Activated T-cell treated with anti-CD3 and anti-CD28 coated beads, Interleukin-2, amount 50 U/mL, for 24 hours (primary cell): ENCODE measurements around the gene GABRG3.

Experiments
- DNase-seq: peaks from one replicate; pipeline ENCODE4 v3.0.0-alpha.2; 2020
- H3K27ac Mint-ChIP-seq: 2 replicates; pipeline ENCODE4 v1.8.0; 2020; ENCODE audit warnings: mild to moderate bottlenecking, mixed read lengths
- H3K27me3 Mint-ChIP-seq: 2 replicates; pipeline ENCODE4 v1.8.0; 2020; ENCODE audit warnings: mixed read lengths
- H3K36me3 Mint-ChIP-seq: 2 replicates; pipeline ENCODE4 v1.8.0; 2020; ENCODE audit warnings: low read depth, mixed read lengths
- H3K4me1 Mint-ChIP-seq: 2 replicates; pipeline ENCODE4 v1.8.0; 2020; ENCODE audit warnings: low read depth, mixed read lengths
- H3K4me3 Mint-ChIP-seq: 2 replicates; pipeline ENCODE4 v1.8.0; 2020; ENCODE audit warnings: mild to moderate bottlenecking, moderate library complexity, mixed read lengths
- H3K9me3 Mint-ChIP-seq: 2 replicates; pipeline ENCODE4 v1.8.0; 2020; ENCODE audit warnings: mixed read lengths

GABRG3 gene

DNA sequence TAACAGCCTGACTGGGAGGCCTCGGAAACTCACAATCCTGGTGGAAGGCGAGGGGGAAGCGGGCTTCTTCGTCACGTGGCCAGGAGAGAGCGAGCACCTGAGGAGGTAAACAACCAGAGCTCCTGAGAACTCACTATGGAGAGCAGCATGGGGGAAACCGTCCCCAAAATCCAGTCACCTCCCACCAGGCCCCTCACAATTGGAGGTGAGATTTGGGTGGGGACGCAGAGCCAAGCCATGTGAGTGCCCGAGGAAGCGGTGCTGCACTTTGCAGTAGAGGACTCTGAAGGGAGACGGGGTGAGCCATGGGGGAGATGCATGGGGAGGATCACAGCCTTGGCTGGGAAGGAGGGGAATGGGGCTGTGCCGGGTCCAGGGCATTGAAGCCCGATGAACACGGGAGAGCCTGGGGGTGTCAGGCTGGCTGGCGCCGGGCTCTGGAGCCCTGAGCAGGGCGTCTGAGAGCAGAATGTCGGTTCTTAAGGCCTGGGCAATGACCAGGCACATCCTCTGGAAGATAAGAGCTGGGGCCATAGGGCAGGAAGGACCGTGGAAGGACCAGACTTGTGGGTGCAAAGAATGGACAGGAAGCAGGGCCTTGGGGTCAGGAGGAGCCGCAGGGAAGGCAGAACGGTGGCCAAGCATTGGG lies 117.7 kb downstream of the GABRG3 start:
- Mint-ChIP-seq H3K4me1 (no peaks in the 10 kb centered on the region), H3K36me3 (no peaks in the 10 kb centered on the region), H3K27ac (no peak overlapping the region), H3K27me3 (no peaks in the 10 kb centered on the region), H3K9me3 (peaks cover 24% of the 10 kb centered on the region), H3K4me3 (no peak overlapping the region)
- DNase-seq: no peak

DNA sequence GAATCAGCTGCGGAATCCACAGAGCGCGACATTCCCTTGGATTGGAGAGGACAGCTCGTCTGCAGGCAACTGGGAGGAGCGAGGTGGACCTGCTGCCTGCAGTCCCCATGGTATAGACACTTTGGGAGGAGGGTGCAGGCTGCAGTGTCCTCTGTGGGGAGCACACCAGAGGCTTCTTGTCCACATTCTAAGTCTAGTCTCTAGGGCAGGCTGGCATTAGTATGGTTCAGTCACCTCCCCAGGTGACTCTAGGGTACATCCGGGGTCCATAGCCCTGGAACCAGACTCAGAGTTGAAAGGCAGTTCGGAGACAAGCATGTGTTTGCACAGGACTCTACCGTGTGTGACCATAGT lies 118.2 kb downstream of the GABRG3 start:
- Mint-ChIP-seq H3K9me3 (peaks cover 24% of the 10 kb centered on the region), H3K4me1 (no peaks in the 10 kb centered on the region), H3K36me3 (no peaks in the 10 kb centered on the region), H3K27me3 (no peaks in the 10 kb centered on the region), H3K27ac (no peak overlapping the region), H3K4me3 (no peak overlapping the region)
- no peak for DNase-seq

DNA sequence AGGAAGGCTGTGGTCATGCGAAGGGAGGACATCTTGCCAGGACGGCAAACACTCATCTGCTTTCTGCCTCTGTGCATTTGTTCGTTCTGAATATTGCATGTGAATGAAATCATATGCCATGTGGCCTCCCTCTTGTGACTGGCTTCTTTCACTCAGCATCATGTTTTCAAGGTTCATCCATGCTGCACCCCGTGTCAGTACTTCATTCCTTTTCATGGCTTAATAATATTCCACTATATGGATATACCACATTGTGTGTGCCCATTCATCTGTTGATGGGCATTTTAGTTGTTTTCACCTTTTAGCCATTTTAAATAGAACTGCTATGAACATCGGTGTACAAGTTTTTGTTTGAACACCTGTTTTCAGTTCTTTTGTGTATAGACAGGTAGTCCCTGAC lies 118.7 kb downstream of the GABRG3 start:
- peaks cover 21% of the 10 kb centered on the region for H3K9me3 Mint-ChIP-seq
- no peaks in the 10 kb centered on the region for H3K36me3 Mint-ChIP-seq
- H3K4me3 Mint-ChIP-seq: no peak overlapping the region
- H3K27ac Mint-ChIP-seq: no peak overlapping the region
- H3K4me1 Mint-ChIP-seq: no peaks in the 10 kb centered on the region
- DNase-seq: no peak
- no peaks in the 10 kb centered on the region for H3K27me3 Mint-ChIP-seq

DNA sequence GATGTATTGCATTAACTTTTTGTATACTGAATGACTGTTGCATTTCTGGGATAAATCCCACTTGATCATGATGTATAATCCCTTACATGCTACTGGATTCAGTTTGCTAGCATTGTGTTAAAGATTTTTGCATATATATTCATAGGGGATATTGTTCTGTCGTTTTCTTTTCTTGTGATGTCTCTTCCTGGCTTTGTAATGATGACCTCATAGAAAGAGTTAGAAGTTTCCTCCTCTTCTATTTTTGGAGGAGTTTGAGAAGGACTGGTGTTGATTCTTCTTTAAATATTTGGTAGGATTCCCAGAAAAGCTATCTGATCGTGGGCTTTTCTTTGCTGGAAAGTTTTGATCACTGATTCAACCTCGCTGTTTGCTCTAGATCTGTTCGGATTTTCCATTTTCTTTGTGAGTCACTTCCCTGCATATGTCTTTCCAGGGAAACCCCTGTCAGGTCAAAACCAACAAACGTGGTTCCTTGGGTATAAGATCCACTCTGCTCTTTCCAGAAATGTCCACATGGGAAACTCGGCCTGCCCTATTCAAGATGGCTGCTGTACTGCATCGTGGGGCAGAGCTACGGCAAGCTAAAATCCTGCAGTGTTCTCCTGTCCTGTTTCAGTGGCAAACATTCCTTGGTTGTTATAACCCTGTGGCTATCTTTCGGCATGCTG lies 120.4 kb downstream of the GABRG3 start:
- H3K9me3 Mint-ChIP-seq: peaks cover 21% of the 10 kb centered on the region
- no peak for DNase-seq
- no peaks in the 10 kb centered on the region for H3K4me1 Mint-ChIP-seq
- H3K27ac Mint-ChIP-seq: no peak overlapping the region
- no peaks in the 10 kb centered on the region for H3K36me3 Mint-ChIP-seq
- no peaks in the 10 kb centered on the region for H3K27me3 Mint-ChIP-seq
- H3K4me3 Mint-ChIP-seq: no peak overlapping the region

DNA sequence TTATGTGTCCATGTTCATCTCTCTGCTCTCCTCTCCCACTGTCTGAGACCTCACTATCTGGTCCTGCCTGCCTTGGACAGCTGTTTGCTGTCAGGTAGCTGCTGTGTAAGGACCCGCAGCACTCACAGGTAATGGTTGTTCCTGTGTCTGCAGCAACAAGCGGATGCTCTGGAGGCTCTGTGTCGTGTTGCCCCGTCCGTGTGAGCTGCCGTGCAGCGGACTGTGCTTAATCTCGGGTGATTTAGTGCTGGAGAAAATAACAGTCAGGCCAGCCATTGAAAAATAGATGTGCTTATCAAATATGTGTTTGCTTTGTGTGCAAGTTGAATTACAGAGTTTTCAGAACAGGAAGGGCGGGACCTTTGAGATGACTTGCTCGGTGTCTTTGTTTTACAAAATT lies 121.4 kb downstream of the GABRG3 start:
- DNase-seq: no peak
- H3K4me1 Mint-ChIP-seq: no peaks in the 10 kb centered on the region
- no peak overlapping the region for H3K27ac Mint-ChIP-seq
- H3K36me3 Mint-ChIP-seq: no peaks in the 10 kb centered on the region
- H3K9me3 Mint-ChIP-seq: peaks cover 21% of the 10 kb centered on the region
- no peaks in the 10 kb centered on the region for H3K27me3 Mint-ChIP-seq
- no peak overlapping the region for H3K4me3 Mint-ChIP-seq

DNA sequence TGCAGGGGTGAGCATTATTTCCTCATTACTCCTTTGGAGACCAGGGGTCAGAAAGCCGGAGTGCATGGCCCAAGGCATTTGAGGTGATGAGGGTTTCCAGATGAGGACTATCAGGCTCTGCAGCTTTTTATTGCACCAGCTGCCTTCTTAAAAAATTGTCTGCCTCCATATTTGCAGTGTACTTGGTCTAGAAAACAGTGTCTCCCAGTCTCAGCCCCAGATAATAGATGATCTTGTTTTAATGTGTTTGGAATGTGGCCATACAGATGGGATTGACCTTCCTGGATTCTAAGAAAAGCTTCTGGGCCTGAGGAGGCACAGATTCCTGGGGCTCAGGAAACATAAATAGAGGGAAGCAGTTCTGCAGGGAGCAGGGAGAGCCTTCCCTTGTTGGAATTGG lies 123.3 kb downstream of the GABRG3 start:
- H3K27ac Mint-ChIP-seq: no peak overlapping the region
- H3K27me3 Mint-ChIP-seq: no peaks in the 10 kb centered on the region

DNA sequence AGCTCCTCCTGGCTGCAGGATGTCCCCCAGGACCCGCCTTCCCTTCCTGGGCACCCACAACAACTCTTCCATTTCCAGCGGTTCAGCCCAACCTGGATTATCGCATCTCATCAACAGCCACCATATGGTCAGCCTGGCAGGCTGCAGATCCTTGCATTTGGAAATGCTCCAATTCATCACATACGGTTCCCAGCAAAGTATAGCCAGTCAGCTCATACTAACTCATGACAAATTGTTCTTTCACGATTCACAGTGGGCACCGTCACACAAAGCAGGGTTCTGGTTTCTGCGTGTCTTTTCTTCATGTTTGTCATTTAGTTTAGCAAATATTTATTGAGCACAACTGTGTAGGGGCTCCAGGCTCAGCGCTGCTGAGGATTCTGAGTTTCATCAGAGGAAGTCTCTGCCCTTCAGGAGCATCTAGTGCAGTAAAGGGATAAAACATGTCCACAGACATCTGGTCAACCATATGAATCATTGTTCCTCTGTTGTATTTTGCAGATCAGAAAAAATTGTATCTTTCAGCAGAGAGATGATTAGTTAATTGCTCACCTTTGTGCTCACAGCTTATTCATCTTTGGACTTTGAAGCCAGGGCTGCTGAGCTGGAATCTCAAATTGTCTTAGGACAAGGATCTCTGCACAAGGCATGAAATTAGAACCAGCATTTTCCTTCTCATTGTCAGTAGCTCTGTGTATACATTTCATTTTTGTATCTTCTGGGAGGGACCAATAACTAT lies 125.1 kb downstream of the GABRG3 start:
- Mint-ChIP-seq H3K27me3 (no peaks in the 10 kb centered on the region), H3K36me3 (no peaks in the 10 kb centered on the region), H3K27ac (no peak overlapping the region), H3K9me3 (peaks cover 24% of the 10 kb centered on the region), H3K4me1 (no peaks in the 10 kb centered on the region), H3K4me3 (no peak overlapping the region)
- DNase-seq: no peak

More for the DNA sequence above, 123.3 kb downstream of the GABRG3 start:
- Mint-ChIP-seq H3K9me3 (peaks cover 24% of the 10 kb centered on the region), H3K36me3 (no peaks in the 10 kb centered on the region), H3K4me3 (no peak overlapping the region), H3K4me1 (no peaks in the 10 kb centered on the region)
- no peak for DNase-seq

DNA sequence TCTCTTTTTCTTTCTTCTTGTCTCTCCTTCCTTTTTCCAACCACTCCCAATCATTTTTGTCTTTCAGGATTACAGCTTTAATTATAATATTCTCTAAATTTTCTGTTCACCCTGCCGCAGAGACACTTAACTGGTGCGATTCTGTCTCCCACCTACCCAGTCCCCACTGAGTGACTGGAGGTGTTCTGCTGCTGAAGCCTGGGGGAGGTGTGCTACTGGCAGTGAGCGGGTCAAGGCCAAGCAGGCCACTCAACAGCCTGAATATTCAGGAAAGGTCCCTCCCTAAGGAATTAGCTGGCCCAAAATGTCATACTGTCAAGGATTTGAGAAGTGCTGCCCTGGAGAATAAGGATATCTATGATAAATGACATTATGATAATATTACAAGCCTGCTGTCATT lies 126.5 kb downstream of the GABRG3 start:
- no peaks in the 10 kb centered on the region for H3K4me1 Mint-ChIP-seq

DNA sequence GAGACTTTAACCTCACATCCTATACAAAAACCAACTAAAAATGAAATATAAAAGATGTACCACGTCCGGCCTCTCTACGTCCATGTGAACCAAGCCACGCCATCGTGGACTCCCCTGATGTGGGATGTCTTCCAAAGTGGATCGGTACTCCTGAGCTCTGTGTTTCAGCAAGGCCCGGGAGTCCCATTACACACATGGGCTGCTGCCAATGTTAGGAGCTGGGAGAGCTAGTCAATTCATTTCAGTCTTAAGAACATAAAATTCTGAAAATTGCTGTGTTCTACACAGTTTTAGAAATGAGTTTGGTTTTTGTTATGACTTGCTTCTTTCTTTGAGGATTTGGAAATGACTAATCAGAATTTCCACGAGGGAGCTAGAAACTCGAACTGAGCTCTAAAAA lies 131.0 kb downstream of the GABRG3 start:
- H3K27me3 Mint-ChIP-seq: no peaks in the 10 kb centered on the region
- no peak for DNase-seq
- peaks cover 22% of the 10 kb centered on the region for H3K9me3 Mint-ChIP-seq
- no peaks in the 10 kb centered on the region for H3K36me3 Mint-ChIP-seq
- H3K4me3 Mint-ChIP-seq: no peak overlapping the region
- no peak overlapping the region for H3K27ac Mint-ChIP-seq
- H3K4me1 Mint-ChIP-seq: no peaks in the 10 kb centered on the region

More for the DNA sequence above, 126.5 kb downstream of the GABRG3 start:
- no peak overlapping the region for H3K4me3 Mint-ChIP-seq
- no peak overlapping the region for H3K27ac Mint-ChIP-seq
- DNase-seq: no peak
- H3K36me3 Mint-ChIP-seq: no peaks in the 10 kb centered on the region
- no peaks in the 10 kb centered on the region for H3K27me3 Mint-ChIP-seq
- H3K9me3 Mint-ChIP-seq: peaks cover 15% of the 10 kb centered on the region

DNA sequence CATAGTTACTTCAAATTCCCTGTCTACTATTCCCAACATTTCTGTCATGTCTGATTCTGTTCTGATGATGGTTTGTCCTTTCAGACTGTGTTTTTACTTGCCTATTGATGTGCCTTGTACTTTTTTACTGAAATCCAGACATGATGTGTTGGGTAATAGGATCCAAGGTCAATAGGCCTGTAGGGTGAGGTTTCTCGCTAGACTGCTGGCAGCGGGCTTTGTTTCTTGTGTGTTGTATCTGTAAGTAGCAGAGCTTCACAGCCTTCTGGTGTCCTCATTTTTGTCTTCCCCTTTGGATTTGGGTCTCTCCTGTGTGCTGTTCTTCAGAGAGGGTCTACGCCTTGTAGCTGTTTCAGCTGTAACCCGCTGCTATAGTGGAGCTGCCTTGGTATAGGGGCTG lies 140.3 kb downstream of the GABRG3 start:
- Mint-ChIP-seq H3K4me3 (no peak overlapping the region), H3K36me3 (no peaks in the 10 kb centered on the region), H3K27ac (no peak overlapping the region), H3K9me3 (peaks cover 9% of the 10 kb centered on the region), H3K4me1 (no peaks in the 10 kb centered on the region), H3K27me3 (no peaks in the 10 kb centered on the region)
- DNase-seq: no peak

DNA sequence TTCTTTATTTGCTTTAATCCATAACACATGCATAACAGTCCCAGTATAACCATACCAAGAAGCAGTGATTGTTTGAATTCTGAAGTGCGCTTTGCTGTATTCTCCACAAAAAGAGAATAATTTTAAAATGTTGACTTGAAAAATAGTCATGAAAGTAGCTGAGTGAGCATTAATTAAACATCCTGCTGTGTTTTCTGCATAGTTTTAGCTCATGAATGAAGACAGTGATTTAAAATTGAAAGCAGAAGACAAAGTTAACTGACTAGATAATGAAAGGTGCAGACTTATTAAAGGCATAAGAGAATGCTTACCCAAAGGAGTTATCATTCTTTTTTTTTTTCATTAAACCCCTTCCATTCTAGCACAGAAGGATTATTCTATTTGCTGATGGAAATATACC lies 143.5 kb downstream of the GABRG3 start:
- H3K4me1 Mint-ChIP-seq: no peaks in the 10 kb centered on the region
- H3K27ac Mint-ChIP-seq: no peak overlapping the region
- peaks cover 14% of the 10 kb centered on the region for H3K9me3 Mint-ChIP-seq
- H3K4me3 Mint-ChIP-seq: no peak overlapping the region
- no peak for DNase-seq
- no peaks in the 10 kb centered on the region for H3K27me3 Mint-ChIP-seq
- H3K36me3 Mint-ChIP-seq: no peaks in the 10 kb centered on the region

DNA sequence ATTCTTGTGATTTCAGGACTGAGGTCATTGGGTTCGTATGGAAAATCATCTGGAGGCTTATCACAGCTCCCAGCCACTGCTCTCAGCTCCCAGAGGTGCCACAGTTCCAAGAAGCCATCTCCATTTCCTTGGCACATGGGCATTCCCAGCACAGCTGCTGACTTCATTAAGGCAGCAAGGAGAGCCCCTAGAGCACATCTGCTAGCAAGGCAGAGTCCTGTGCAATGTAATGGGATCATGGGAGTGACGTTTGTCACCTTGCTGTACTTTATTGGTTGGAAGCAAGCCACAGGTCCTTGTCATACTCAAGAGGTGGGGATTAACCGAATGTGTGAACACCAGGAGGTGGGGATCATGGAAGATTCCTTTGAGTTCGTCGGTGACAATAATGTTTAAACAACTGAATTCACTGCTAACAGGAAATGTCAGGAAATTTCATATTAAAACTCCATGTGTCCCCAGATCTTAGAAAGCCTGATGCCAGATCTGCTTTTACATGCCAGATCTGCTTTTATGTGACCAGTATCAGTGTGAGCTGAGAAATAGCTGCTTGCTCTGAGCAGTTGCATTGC lies 148.8 kb downstream of the GABRG3 start:
- Mint-ChIP-seq H3K27ac (no peak overlapping the region), H3K27me3 (no peaks in the 10 kb centered on the region), H3K4me1 (no peaks in the 10 kb centered on the region), H3K9me3 (peaks cover 20% of the 10 kb centered on the region), H3K4me3 (no peak overlapping the region), H3K36me3 (no peaks in the 10 kb centered on the region)
- no peak for DNase-seq

DNA sequence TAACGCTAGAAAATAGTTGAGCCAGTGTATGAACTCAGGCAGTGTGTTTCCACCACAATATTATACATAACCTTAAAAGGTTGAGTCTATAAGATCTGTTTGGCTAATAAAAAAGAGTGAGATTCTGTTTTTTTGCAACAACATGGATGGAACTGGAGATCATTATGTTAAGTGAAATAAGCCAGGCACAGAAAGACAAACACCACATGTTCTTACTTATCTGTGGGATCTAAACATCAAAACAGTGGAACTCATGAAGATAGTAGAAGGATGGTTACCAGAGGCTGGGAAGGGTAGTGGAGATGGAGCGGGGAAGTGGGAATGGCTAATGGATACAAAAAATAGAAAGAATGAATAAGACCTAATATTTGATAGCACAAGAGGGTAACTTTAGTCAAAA lies 150.7 kb downstream of the GABRG3 start:
- no peaks in the 10 kb centered on the region for H3K4me1 Mint-ChIP-seq
- H3K4me3 Mint-ChIP-seq: no peak overlapping the region

DNA sequence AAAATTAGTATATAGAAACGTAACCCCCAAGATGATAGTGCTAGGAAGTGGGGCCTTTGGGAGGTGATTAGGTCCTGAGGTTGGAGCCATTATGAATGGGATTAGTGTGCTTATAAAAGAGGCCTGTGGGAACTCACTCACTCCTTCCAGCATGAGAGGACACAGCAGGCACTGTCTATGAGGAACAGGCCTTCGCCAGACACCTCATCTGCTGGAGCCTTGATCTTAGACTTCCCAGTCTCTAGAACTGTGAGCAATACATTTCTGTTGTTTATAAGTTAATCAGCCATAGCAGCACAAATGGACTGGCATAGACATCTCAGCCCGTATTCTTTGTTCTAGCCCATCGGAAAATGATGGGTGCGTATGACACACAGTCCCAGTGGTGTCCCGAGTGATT lies 152.3 kb downstream of the GABRG3 start:
- Mint-ChIP-seq H3K27ac (no peak overlapping the region), H3K36me3 (no peaks in the 10 kb centered on the region), H3K9me3 (peaks cover 26% of the 10 kb centered on the region), H3K4me1 (no peaks in the 10 kb centered on the region), H3K4me3 (no peak overlapping the region), H3K27me3 (no peaks in the 10 kb centered on the region)
- DNase-seq: no peak

More for the DNA sequence above, 150.7 kb downstream of the GABRG3 start:
- DNase-seq: no peak
- no peak overlapping the region for H3K27ac Mint-ChIP-seq
- peaks cover 19% of the 10 kb centered on the region for H3K9me3 Mint-ChIP-seq
- no peaks in the 10 kb centered on the region for H3K27me3 Mint-ChIP-seq
- H3K36me3 Mint-ChIP-seq: no peaks in the 10 kb centered on the region

DNA sequence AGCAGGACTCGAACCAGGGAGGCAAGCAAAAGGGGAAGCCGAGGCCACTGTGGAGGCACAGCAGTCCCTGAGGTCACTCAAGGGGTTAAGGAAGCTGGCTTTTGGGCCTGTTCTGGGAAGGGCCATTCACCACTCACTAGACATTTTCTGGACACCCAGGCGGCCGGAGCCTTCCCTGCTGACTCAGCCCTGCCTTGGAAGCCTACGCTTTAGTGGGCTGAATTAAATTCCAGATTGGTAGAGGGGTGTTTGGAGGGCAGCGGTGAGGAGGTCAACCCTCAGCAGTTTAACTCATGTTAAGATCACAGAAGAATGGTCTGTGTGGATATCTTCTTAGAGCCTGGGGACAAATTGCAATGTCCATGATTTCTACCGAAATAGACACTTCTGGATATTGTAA lies 152.8 kb downstream of the GABRG3 start:
- Mint-ChIP-seq H3K27me3 (no peaks in the 10 kb centered on the region), H3K36me3 (no peaks in the 10 kb centered on the region), H3K4me1 (no peaks in the 10 kb centered on the region), H3K27ac (no peak overlapping the region), H3K9me3 (peaks cover 26% of the 10 kb centered on the region), H3K4me3 (no peak overlapping the region)
- no peak for DNase-seq
